Astrocyte (in vitro differentiated cells and primary cell): ENCODE measurements around the gene RNF180. TPM values are rescaled to one million over a fixed set of nuclear protein-coding genes. Genes with fewer than 3 reads are reported as not detected.

Experiments
- DNase-seq: peaks from one replicate; pipeline ENCODE4 v3.0.0-alpha.2; 2010; ENCODE audit warnings: low read depth
- FAIRE-seq: peaks from 2 replicates; lab custom pipeline; 2011; peaks lifted over from hg19 to GRCh38; lab: Jason Lieb, UNC
- H2AFZ ChIP-seq: 2 replicates; pipeline ENCODE4 v1.6.0; 2012; ENCODE audit warnings: low read depth, low read length, inconsistent platforms
- H3K27ac ChIP-seq: 2 replicates; pipeline ENCODE4 v1.5.1; 2011; ENCODE audit warnings: low read depth, low read length, inconsistent platforms
- H3K27me3 ChIP-seq: 2 replicates; pipeline ENCODE4 v1.6.0; 2011; ENCODE audit warnings: low read length, inconsistent platforms; ENCODE audit not compliant: insufficient read depth
- H3K36me3 ChIP-seq: 2 replicates; pipeline ENCODE4 v1.5.1; 2011; ENCODE audit warnings: low read length, inconsistent platforms; ENCODE audit not compliant: insufficient read depth
- H3K4me1 ChIP-seq: 2 replicates; pipeline ENCODE4 v1.5.1; 2011; ENCODE audit warnings: low read length, inconsistent platforms; ENCODE audit not compliant: insufficient read depth
- H3K4me2 ChIP-seq: 2 replicates; pipeline ENCODE4 v1.6.0; 2012; ENCODE audit warnings: low read length, inconsistent platforms
- H3K4me3 ChIP-seq: 2 replicates; pipeline ENCODE4 v1.5.1; 2011; ENCODE audit warnings: low read depth, mild to moderate bottlenecking, low read length, inconsistent platforms; ENCODE audit not compliant: insufficient read depth
- H3K79me2 ChIP-seq: 2 replicates; pipeline ENCODE4 v1.6.0; 2012; ENCODE audit warnings: mild to moderate bottlenecking, low read length, inconsistent platforms; ENCODE audit not compliant: insufficient read depth
- H3K9ac ChIP-seq: 2 replicates; pipeline ENCODE4 v1.6.0; 2012; ENCODE audit warnings: mild to moderate bottlenecking, low read length, inconsistent platforms
- H3K9me3 ChIP-seq: 2 replicates; pipeline ENCODE4 v1.5.1; 2012; ENCODE audit warnings: low read depth, mild to moderate bottlenecking, low read length, inconsistent platforms; ENCODE audit not compliant: insufficient read depth
- H4K20me1 ChIP-seq: 2 replicates; pipeline ENCODE4 v1.6.0; 2012; ENCODE audit warnings: low read length, inconsistent platforms; ENCODE audit not compliant: insufficient read depth
- H3K27ac Mint-ChIP-seq: one replicate; pipeline ENCODE4 v1.8.0; 2021; ENCODE audit warnings: mild to moderate bottlenecking, mixed read lengths; ENCODE audit not compliant: unreplicated experiment
- H3K27me3 Mint-ChIP-seq: one replicate; pipeline ENCODE4 v1.8.0; 2021; ENCODE audit warnings: low read depth, mixed read lengths; ENCODE audit not compliant: unreplicated experiment
- H3K36me3 Mint-ChIP-seq: one replicate; pipeline ENCODE4 v1.8.0; 2021; ENCODE audit warnings: low read depth, mixed read lengths; ENCODE audit not compliant: unreplicated experiment
- H3K4me1 Mint-ChIP-seq: one replicate; pipeline ENCODE4 v1.8.0; 2021; ENCODE audit warnings: low read depth, mixed read lengths; ENCODE audit not compliant: unreplicated experiment
- H3K4me3 Mint-ChIP-seq: one replicate; pipeline ENCODE4 v1.8.0; 2021; ENCODE audit warnings: mild to moderate bottlenecking, moderate library complexity, mixed read lengths; ENCODE audit not compliant: unreplicated experiment
- H3K9me3 Mint-ChIP-seq: one replicate; pipeline ENCODE4 v1.8.0; 2021; ENCODE audit warnings: mild to moderate bottlenecking, mixed read lengths; ENCODE audit not compliant: unreplicated experiment
- CTCF ChIP-seq: IDR thresholded peaks from 2 replicates; pipeline ENCODE4 v1.5.1; 2011; ENCODE audit warnings: low read depth, mild to moderate bottlenecking, inconsistent platforms, low read length, moderate library complexity; ENCODE audit not compliant: insufficient read depth
- EZH2 ChIP-seq: IDR thresholded peaks from 2 replicates; pipeline ENCODE4 v1.6.1; 2012; ENCODE audit warnings: mild to moderate bottlenecking, low read length, inconsistent platforms; ENCODE audit not compliant: insufficient read depth
- total RNA-seq: library from RNA; stranded (reverse); gene quantifications from 2 replicates; pipeline ENCODE4 v1.2.1, GENCODE V29; 2021

Gene RNF180
- total RNA-seq, 1 donor from 2014 or later = 5.4 TPM

- Mint-ChIP-seq H3K27ac (no peak overlapping the region), H3K4me3 (no peak overlapping the region), H3K27me3 (peaks cover 2% of the 10 kb centered on the region), H3K9me3 (no peaks in the 10 kb centered on the region), H3K36me3 (no peaks in the 10 kb centered on the region), H3K4me1 (peaks cover 5% of the 10 kb centered on the region)
- Histone ChIP-seq H3K4me3 (no peak overlapping the region), H3K36me3 (no peaks in the 10 kb centered on the region), H4K20me1 (no peaks in the 10 kb centered on the region), H3K27ac (no peak overlapping the region), H3K27me3 (no peaks in the 10 kb centered on the region), H3K4me2 (no peak overlapping the region), H3K9me3 (no peaks in the 10 kb centered on the region), H3K9ac (no peak overlapping the region), H3K79me2 (no peaks in the 10 kb centered on the region), H2AFZ (no peak overlapping the region), H3K4me1 (peaks cover 8% of the 10 kb centered on the region)
- FAIRE-seq (no peak), DNase-seq (no peak)
- no peak for TF ChIP-seq CTCF
- no peak for TF ChIP-seq EZH2
These were observed 18.3 kb upstream of the RNF180 start for GRCh38 chr5:64147379-64147778.

- Histone ChIP-seq H3K27ac (no peak overlapping the region), H3K4me1 (peaks cover 8% of the 10 kb centered on the region), H3K4me3 (no peak overlapping the region), H3K9me3 (no peaks in the 10 kb centered on the region), H3K79me2 (no peaks in the 10 kb centered on the region), H3K36me3 (no peaks in the 10 kb centered on the region), H3K27me3 (no peaks in the 10 kb centered on the region), H3K4me2 (no peak overlapping the region), H4K20me1 (no peaks in the 10 kb centered on the region), H2AFZ (peak overlapping the region; percentile 36), H3K9ac (no peak overlapping the region)
- peak; percentile 89 for TF ChIP-seq CTCF
- TF ChIP-seq EZH2 = no peak
- no peak overlapping the region for H3K27ac Mint-ChIP-seq
- H3K27me3 Mint-ChIP-seq = peaks cover 2% of the 10 kb centered on the region
- peaks cover 5% of the 10 kb centered on the region for H3K4me1 Mint-ChIP-seq
- FAIRE-seq = no peak
- no peaks in the 10 kb centered on the region for H3K9me3 Mint-ChIP-seq
- DNase-seq = peak; percentile 18
- H3K4me3 Mint-ChIP-seq = no peak overlapping the region
- no peaks in the 10 kb centered on the region for H3K36me3 Mint-ChIP-seq
These were observed 17.7 kb upstream of the RNF180 start for GRCh38 chr5:64147849-64148441.

- peaks cover 8% of the 10 kb centered on the region for H3K4me1 ChIP-seq
- FAIRE-seq (no peak), DNase-seq (no peak)
- Mint-ChIP-seq H3K27me3 (peaks cover 4% of the 10 kb centered on the region), H3K4me1 (peaks cover 4% of the 10 kb centered on the region), H3K4me3 (no peak overlapping the region), H3K9me3 (peaks cover 10% of the 10 kb centered on the region), H3K27ac (no peak overlapping the region), H3K36me3 (peaks cover 2% of the 10 kb centered on the region)
- H3K79me2 ChIP-seq = no peaks in the 10 kb centered on the region
- H2AFZ ChIP-seq = no peak overlapping the region
- no peak overlapping the region for H3K27ac ChIP-seq
- H3K36me3 ChIP-seq = no peaks in the 10 kb centered on the region
- no peaks in the 10 kb centered on the region for H3K9me3 ChIP-seq
- no peak overlapping the region for H3K4me2 ChIP-seq
- H3K9ac ChIP-seq = no peak overlapping the region
- H3K27me3 ChIP-seq = no peaks in the 10 kb centered on the region
- no peaks in the 10 kb centered on the region for H4K20me1 ChIP-seq
- H3K4me3 ChIP-seq = no peak overlapping the region
- TF ChIP-seq CTCF = no peak
- no peak for TF ChIP-seq EZH2
These were observed 16.4 kb upstream of the RNF180 start for GRCh38 chr5:64149268-64149667.
